HL-60 (cell line): ENCODE results near the gene OCEL1.

Experiments used
- DNase-seq, 2 experiments: peaks; one replicate each; pipeline ENCODE4 v3.0.0-alpha.2; 2010 to 2020; ENCODE audit warnings: low read depth in 1 of 2, low spot score in 1 of 2
- H3K27ac ChIP-seq: fragments of 250-450 bp; sonication (Bioruptor Pico); replicated peaks from 2 replicates; pipeline ENCODE4 v1.5.1; 2020; ENCODE audit warnings: mild to moderate bottlenecking, moderate library complexity
- H3K27me3 ChIP-seq: fragments of 250-450 bp; sonication (Bioruptor Pico); 2 replicates; pipeline ENCODE4 v1.5.1; 2021; ENCODE audit warnings: mild to moderate bottlenecking, moderate library complexity; ENCODE audit not compliant: insufficient read depth, poor library complexity, severe bottlenecking
- H3K4me3 ChIP-seq: replicated peaks from 2 replicates; pipeline ENCODE4 v1.5.1; 2011; ENCODE audit warnings: mild to moderate bottlenecking, control low read depth, low read length; ENCODE audit not compliant: insufficient read depth
- GABPA ChIP-seq: IDR thresholded peaks from 2 replicates; pipeline ENCODE4 v1.6.1; 2012; ENCODE audit warnings: low read depth
- POLR2AphosphoS5 ChIP-seq: IDR thresholded peaks from 2 replicates; pipeline ENCODE4 v1.6.1; 2012; ENCODE audit warnings: low read depth
- SPI1 ChIP-seq: IDR thresholded peaks from 2 replicates; pipeline ENCODE4 v1.6.1; 2012; ENCODE audit warnings: low read depth, mild to moderate bottlenecking, borderline replicate concordance
- TF ChIP-seq, protein P1 (sequence below): IDR thresholded peaks from 2 replicates; pipeline ENCODE4 v1.6.1; 2012; ENCODE audit warnings: low read depth; ENCODE audit not compliant: insufficient replicate concordance
- TF ChIP-seq, protein P2 (sequence below): IDR thresholded peaks from one replicate; pipeline ENCODE4 v1.5.1; 2011; ENCODE audit warnings: low read length, control low read depth, inconsistent platforms; ENCODE audit not compliant: insufficient read depth

OCEL1 gene

DNA sequence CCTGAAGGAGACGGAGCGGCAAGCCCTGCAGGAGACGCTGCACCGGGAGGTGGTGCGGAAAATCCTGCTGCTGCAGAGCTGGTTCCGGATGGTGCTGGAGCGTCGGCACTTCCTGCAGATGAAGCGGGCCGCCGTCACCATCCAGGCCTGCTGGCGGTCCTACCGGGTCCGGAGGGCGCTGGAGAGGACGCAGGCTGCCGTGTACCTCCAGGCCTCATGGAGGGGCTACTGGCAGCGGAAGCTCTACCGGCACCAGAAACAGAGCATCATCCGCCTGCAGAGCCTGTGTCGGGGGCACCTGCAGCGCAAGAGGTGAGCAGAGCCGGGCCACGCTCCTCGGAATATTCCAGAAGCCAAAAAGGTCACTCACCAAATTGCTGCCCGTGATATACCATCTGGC lies 33.3 kb upstream of the OCEL1 start:
- no peaks in the 10 kb centered on the region for H3K27me3 ChIP-seq
- no peak overlapping the region for H3K27ac ChIP-seq
- TF ChIP-seq SPI1 (no peak), POLR2AphosphoS5 (no peak), GABPA (no peak)
- TF ChIP-seq, protein P1, sequence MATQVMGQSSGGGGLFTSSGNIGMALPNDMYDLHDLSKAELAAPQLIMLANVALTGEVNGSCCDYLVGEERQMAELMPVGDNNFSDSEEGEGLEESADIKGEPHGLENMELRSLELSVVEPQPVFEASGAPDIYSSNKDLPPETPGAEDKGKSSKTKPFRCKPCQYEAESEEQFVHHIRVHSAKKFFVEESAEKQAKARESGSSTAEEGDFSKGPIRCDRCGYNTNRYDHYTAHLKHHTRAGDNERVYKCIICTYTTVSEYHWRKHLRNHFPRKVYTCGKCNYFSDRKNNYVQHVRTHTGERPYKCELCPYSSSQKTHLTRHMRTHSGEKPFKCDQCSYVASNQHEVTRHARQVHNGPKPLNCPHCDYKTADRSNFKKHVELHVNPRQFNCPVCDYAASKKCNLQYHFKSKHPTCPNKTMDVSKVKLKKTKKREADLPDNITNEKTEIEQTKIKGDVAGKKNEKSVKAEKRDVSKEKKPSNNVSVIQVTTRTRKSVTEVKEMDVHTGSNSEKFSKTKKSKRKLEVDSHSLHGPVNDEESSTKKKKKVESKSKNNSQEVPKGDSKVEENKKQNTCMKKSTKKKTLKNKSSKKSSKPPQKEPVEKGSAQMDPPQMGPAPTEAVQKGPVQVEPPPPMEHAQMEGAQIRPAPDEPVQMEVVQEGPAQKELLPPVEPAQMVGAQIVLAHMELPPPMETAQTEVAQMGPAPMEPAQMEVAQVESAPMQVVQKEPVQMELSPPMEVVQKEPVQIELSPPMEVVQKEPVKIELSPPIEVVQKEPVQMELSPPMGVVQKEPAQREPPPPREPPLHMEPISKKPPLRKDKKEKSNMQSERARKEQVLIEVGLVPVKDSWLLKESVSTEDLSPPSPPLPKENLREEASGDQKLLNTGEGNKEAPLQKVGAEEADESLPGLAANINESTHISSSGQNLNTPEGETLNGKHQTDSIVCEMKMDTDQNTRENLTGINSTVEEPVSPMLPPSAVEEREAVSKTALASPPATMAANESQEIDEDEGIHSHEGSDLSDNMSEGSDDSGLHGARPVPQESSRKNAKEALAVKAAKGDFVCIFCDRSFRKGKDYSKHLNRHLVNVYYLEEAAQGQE: no peak
- TF ChIP-seq, protein P2, sequence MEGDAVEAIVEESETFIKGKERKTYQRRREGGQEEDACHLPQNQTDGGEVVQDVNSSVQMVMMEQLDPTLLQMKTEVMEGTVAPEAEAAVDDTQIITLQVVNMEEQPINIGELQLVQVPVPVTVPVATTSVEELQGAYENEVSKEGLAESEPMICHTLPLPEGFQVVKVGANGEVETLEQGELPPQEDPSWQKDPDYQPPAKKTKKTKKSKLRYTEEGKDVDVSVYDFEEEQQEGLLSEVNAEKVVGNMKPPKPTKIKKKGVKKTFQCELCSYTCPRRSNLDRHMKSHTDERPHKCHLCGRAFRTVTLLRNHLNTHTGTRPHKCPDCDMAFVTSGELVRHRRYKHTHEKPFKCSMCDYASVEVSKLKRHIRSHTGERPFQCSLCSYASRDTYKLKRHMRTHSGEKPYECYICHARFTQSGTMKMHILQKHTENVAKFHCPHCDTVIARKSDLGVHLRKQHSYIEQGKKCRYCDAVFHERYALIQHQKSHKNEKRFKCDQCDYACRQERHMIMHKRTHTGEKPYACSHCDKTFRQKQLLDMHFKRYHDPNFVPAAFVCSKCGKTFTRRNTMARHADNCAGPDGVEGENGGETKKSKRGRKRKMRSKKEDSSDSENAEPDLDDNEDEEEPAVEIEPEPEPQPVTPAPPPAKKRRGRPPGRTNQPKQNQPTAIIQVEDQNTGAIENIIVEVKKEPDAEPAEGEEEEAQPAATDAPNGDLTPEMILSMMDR: no peak
- DNase-seq: no peak
- no peak overlapping the region for H3K4me3 ChIP-seq

DNA sequence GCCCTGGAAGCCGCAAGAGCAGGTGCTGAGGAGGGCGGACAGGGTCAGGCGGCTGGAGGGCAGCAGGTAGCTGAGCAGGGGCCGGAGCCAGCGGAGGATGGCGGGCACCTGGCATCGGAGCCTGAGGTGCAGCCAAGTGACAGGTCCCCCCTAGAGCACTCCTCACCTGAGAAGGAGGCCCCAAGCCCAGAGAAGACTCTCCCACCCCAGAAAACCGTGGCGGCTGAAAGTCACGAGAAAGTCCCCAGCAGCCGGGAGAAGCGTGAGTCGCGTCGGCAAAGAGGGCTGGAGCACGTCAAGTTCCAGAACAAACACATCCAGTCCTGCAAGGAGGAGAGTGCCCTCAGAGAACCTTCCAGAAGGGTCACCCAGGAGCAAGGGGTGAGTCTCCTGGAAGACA lies 31.4 kb upstream of the OCEL1 start:
- DNase-seq: no peak
- no peak overlapping the region for H3K4me3 ChIP-seq
- no peak overlapping the region for H3K27ac ChIP-seq
- no peak for TF ChIP-seq POLR2AphosphoS5
- H3K27me3 ChIP-seq: no peaks in the 10 kb centered on the region

DNA sequence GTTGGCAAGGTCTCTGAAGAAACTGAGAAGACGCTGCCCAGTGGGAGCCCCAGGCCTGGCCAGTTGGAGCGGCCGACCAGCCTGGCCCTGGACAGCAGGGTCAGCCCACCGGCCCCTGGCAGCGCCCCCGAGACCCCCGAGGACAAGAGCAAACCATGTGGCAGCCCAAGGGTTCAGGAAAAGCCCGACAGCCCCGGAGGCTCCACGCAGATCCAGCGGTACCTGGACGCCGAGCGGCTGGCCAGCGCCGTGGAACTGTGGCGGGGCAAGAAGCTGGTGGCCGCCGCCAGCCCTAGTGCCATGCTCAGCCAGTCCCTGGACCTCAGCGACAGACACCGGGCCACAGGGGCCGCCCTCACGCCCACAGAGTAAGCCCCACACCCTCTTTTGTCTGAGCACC lies 30.9 kb upstream of the OCEL1 start:
- TF ChIP-seq, protein P1: no peak
- TF ChIP-seq GABPA: no peak
- no peak for TF ChIP-seq SPI1
- no peak for TF ChIP-seq POLR2AphosphoS5
- TF ChIP-seq, protein P2: no peak
- H3K27me3 ChIP-seq: no peaks in the 10 kb centered on the region
- H3K27ac ChIP-seq: no peak overlapping the region
- no peak overlapping the region for H3K4me3 ChIP-seq
- no peak for DNase-seq

DNA sequence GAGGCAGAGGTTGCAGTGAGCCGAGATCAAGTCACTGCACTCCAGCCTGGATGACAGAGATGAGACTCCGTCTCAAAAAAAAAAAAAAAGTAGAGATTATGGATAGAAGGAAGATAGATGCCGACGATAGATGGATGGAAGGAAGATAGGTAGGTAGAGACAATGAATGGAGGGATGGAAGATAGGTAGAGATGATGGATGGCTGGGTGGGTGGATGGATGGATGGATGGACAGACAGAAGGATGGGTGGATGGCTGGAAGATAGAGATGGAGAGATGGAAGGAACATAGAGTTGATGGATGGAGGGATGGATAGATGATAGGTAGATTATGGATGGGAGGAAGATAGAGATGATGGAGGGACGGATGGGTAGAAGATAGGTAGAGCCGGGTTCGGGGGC lies 29.4 kb upstream of the OCEL1 start:
- DNase-seq: no peak
- Histone ChIP-seq H3K27me3 (no peaks in the 10 kb centered on the region), H3K4me3 (no peak overlapping the region), H3K27ac (no peak overlapping the region)
- TF ChIP-seq GABPA (no peak), SPI1 (no peak), POLR2AphosphoS5 (no peak)
- TF ChIP-seq, protein P1: no peak
- TF ChIP-seq, protein P2: no peak
